ENCODE results near the gene BPIFB1. TPM values are rescaled to one million over a fixed set of nuclear protein-coding genes. Genes with fewer than 3 reads are reported as not detected.

Gene BPIFB1
- total and polyA plus RNA-seq, 10 of the 15 experiments (the other 5 are each of a cell fraction or from before 2014, with no cell fraction given): 0.13 TPM; not detected in 9

DNA sequence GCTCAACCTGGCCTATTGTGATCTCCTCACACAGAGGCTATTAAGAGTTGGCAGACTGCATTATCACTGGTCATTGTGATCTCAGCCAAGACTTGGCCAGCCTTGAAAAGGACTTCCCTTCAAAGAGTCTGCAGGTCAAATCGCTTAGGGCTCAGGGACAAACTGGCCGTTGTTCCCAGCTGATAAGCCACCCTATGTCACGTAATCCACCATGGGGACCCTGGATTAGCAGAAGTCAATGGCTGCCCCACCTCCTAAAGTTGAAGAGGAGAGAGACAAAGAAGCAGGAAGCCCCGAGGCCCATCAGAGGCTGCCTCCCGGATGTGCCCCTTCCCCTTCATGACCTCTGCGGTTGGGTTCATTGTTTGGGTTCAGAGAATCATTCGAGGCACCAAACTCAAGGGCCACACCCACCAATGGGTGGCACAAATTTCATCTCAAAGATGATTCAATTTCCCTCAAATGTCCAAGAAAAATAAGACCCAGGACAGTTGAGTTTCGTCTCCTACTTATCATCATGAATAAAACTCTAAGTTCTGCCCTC lies 56.6 kb downstream of the BPIFB1 start:
- ChIA-PET RAD21 (ENCODE audit: unreplicated experiment) (no interaction called here), SMC1A (ENCODE audit: uncharacterized antibody, unreplicated experiment) (no interaction called here), CTCF (no interaction called here), POLR2A (no interaction called here)
- no peak for DNase-seq (ENCODE audit: low read depth, low spot score)
- in situ Hi-C loops (cut with MboI) (no loop called here), intact Hi-C loops (cut with micrococcal nuclease; ENCODE audit: unreplicated experiment) (no loop called here)
- no peak overlapping the region for H3K4me2 ChIP-seq (ENCODE audit: control insufficient read depth, insufficient read depth)
- no peak overlapping the region for H3K9ac ChIP-seq (ENCODE audit: control insufficient read depth, insufficient read depth, low read length)
- ATAC-seq: no peak
- H3K79me2 ChIP-seq (ENCODE audit: control insufficient read depth, insufficient read depth, low read length): no peaks in the 10 kb centered on the region
- no TSS peak for BruUV-seq (replicated peaks)
- H3K9me3 ChIP-seq (replicated peaks; ENCODE audit: control insufficient read depth, insufficient read depth, low read length): no peaks in the 10 kb centered on the region
- no peaks in the 10 kb centered on the region for H3K27me3 ChIP-seq (replicated peaks in 1 of 2; ENCODE audit: control insufficient read depth in 2 of 2, insufficient read depth in 2 of 2, low read length in 1 of 2)
- H3K4me1 ChIP-seq (ENCODE audit: control insufficient read depth, insufficient read depth, low read length): peaks cover 15% of the 10 kb centered on the region
- H3K4me3 ChIP-seq: no peak overlapping the region
- no peaks in the 10 kb centered on the region for H3K36me3 ChIP-seq (ENCODE audit: control insufficient read depth in 2 of 2, insufficient read depth in 2 of 2, low read length in 1 of 2)
- FAIRE-seq: no peak
- 86% methylated on average over 8 of the region's 8 CpGs for WGBS (ENCODE audit: insufficient coverage, insufficient replicate concordance, low lambda C conversion rate, missing lambda C conversion rate)
- no peaks in the 10 kb centered on the region for H4K20me1 ChIP-seq (ENCODE audit: control insufficient read depth, insufficient read depth)
- H3K27ac ChIP-seq (ENCODE audit: control insufficient read depth, insufficient read depth): no peak overlapping the region
- H2AFZ ChIP-seq (ENCODE audit: control insufficient read depth, low read depth, low read length): no peak overlapping the region
- TF ChIP-seq CHD1 (IDR thresholded peaks at IDR 0.05; ENCODE audit: low read depth, low read length): no peak
- no peak for TF ChIP-seq PAX5 (IDR thresholded peaks at IDR 0.05; ENCODE audit: borderline replicate concordance, low read depth, low read length)
- TF ChIP-seq STAT3 (IDR thresholded peaks at IDR 0.05; ENCODE audit: low read depth, low read length): no peak
- no peak for TF ChIP-seq ESRRA (IDR thresholded peaks at IDR 0.05; ENCODE audit: low read length)
- TF ChIP-seq NFYA (IDR thresholded peaks at IDR 0.05; ENCODE audit: borderline replicate concordance, low read depth, low read length): no peak
- TF ChIP-seq ZNF687 (IDR thresholded peaks at IDR 0.05): no peak
- TF ChIP-seq TCF7 (IDR thresholded peaks at IDR 0.05; ENCODE audit: borderline replicate concordance): no peak
- TF ChIP-seq SMC3 (IDR thresholded peaks at IDR 0.05; ENCODE audit: borderline replicate concordance, low read length): no peak
- TF ChIP-seq RAD21 (IDR thresholded peaks at IDR 0.05; ENCODE audit: insufficient read depth, low read depth, low read length): no peak
- no peak for TF ChIP-seq SREBF1 (IDR thresholded peaks at IDR 0.05; ENCODE audit: low read length)
- TF ChIP-seq NR2F1 (conservative IDR thresholded peaks at IDR 0.05): no peak
- TF ChIP-seq, protein P1, sequence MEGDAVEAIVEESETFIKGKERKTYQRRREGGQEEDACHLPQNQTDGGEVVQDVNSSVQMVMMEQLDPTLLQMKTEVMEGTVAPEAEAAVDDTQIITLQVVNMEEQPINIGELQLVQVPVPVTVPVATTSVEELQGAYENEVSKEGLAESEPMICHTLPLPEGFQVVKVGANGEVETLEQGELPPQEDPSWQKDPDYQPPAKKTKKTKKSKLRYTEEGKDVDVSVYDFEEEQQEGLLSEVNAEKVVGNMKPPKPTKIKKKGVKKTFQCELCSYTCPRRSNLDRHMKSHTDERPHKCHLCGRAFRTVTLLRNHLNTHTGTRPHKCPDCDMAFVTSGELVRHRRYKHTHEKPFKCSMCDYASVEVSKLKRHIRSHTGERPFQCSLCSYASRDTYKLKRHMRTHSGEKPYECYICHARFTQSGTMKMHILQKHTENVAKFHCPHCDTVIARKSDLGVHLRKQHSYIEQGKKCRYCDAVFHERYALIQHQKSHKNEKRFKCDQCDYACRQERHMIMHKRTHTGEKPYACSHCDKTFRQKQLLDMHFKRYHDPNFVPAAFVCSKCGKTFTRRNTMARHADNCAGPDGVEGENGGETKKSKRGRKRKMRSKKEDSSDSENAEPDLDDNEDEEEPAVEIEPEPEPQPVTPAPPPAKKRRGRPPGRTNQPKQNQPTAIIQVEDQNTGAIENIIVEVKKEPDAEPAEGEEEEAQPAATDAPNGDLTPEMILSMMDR (IDR thresholded peaks at IDR 0.05 in 2 of 3, conservative IDR thresholded peaks at IDR 0.05 in 1 of 3; ENCODE audit: control insufficient read depth in 2 of 3, extremely low read depth in 1 of 3, insufficient read depth in 1 of 3, low read depth in 3 of 3, low read length in 3 of 3): no peak
- TF ChIP-seq FOS (IDR thresholded peaks at IDR 0.05; ENCODE audit: borderline replicate concordance, extremely low read depth, insufficient read length): no peak
- TF ChIP-seq, protein P2, sequence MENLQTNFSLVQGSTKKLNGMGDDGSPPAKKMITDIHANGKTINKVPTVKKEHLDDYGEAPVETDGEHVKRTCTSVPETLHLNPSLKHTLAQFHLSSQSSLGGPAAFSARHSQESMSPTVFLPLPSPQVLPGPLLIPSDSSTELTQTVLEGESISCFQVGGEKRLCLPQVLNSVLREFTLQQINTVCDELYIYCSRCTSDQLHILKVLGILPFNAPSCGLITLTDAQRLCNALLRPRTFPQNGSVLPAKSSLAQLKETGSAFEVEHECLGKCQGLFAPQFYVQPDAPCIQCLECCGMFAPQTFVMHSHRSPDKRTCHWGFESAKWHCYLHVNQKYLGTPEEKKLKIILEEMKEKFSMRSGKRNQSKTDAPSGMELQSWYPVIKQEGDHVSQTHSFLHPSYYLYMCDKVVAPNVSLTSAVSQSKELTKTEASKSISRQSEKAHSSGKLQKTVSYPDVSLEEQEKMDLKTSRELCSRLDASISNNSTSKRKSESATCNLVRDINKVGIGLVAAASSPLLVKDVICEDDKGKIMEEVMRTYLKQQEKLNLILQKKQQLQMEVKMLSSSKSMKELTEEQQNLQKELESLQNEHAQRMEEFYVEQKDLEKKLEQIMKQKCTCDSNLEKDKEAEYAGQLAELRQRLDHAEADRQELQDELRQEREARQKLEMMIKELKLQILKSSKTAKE (IDR thresholded peaks at IDR 0.05; ENCODE audit: low read depth, poor library complexity, severe bottlenecking): no peak
- no peak for TF ChIP-seq RUNX3 (IDR thresholded peaks at IDR 0.05; ENCODE audit: low read length)
